Activated T-helper 9 cell treated with anti-CD3 and anti-CD28 coated beads, Interleukin-2, amount 50 U/mL, for 16 hours (primary cell): ENCODE measurements around the gene CSMD2.

Experiments used
- DNase-seq: peaks from one replicate; pipeline ENCODE4 v3.0.0-alpha.2; 2020; ENCODE audit warnings: low read depth

The CSMD2 gene

GRCh38 chr1:33997127-33998036 lies 167.6 kb downstream of the CSMD2 start:
- DNase-seq: no peak

DNA sequence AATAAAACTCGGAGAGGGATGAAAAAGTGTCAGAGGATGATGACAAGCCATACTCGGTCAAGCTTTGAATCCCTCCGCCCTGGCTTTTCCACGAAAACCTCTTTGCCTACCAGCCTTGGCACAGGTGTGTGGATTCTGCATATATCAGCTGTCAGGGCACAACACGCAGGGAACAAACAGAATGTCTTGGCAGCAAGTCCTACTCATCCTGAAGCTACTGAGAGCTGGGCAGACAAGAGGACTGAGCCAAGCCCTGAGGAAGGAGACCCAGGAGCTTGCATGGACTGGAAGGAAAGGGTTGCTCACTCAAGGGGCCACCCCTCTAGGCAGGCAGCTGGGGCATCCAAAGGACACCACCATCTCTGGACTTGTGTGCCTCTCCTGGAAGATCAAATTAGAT lies 168.7 kb downstream of the CSMD2 start:
- DNase-seq: no peak

DNA sequence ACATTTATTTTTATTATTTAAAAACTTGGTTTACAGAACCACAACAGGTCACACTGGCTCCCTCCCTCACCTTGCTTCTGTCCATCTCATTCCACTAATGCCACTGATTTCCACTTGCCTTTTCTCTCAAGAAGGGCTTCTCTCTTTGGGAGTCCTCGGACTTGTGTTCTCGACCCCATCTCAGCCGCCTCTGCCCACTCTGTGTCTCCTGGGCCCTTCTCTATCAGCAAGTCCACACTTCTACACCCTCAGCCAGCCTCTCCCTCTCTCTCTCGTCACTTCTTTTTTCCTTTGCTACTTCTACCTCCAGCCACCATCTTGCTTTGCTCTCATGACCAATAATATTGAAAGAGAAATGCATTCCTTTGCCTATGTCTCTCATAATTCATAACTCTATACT lies 171.7 kb downstream of the CSMD2 start:
- DNase-seq: no peak

DNA sequence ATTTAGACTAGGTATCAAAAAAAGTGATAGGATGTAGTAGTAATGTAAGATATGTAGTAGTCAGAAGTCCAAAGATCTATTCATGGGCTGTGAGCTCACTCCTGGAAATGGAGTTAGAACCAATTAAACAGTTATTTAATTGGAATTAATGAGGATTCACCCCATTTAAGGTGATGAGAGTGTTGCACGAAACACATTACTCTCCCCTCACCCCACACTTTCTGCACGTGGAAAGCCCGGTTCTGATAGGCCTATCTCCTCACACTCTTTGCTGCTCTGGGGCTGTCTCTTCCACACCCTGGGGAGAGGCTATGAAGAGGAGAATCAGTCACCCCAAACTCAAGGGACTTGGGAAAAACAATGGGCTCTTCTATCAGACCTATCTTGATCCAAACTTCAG lies 174.7 kb downstream of the CSMD2 start:
- no peak for DNase-seq

DNA sequence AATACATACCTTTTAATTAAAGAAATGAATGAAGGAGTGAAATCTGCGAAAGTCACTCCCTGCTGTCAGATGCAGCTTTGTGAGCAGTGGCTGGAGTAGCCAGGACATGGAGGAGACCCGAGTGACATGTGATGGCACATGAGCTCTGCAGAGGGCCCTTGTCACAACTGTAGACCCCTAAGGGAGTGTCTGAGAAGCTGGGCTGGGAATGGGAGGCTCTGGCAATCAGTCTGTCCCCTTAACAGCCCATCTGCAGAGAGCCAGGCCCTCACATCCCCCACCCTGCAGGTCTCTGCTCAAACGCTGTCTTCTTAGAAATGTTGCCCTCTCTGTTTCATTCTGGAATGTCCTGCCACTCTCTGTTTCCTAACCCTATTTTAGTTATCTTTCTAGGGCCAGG lies 176.9 kb downstream of the CSMD2 start:
- DNase-seq: no peak

DNA sequence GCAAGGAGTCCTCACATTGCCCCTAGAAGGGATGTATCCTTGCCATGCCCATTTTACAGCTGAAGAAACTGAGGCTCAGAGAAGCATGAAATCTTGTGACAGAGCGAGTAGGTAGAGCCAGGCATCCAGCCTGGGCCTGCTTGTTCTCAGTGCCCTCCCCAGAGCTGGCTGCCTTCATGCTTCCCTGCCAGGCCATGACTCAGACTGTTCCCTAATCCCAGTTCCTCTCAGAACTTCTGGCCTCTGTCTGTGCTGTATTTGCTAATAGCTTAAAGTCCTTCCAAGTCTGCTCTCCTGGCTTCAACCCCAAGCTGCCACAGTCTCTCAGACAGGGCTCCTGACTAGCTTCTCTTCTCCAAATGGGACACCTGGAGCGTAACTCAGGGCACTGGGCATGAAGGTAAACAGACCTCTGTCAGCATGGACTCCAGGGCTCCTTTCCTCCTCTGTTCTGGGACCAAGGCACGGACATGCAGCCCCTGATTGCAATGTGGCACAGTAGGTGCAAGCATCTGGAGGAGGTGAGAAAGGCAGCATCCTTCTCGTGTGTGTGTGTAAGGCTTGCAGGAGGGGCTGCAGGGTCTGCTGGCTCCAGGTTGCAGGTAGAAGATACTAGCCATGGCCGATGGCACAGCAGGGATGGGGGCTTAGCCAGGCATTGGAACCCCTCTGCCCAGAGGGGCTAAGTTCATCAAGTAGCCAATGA lies 178.5 kb downstream of the CSMD2 start:
- DNase-seq: no peak

DNA sequence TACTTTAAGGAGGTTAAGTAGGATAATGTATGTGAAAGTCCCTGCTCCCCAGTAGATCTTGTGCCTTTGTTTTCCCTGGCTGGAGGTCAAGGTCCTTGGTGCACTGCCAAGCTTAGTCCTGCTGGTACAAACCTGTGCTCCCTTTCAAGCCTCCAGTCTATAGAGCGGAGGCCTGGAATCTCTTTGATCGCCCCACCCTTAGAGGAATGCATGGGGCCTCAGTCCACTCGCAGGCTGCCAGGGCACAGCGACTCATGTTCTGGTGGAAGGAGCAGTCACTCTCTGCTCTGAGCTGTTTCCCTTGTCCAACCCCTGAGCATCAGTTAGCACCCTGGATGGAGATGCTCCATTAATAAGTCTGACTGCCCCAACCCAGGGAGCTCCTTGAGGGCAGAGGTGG lies 179.4 kb downstream of the CSMD2 start:
- no peak for DNase-seq

- no peak for DNase-seq
These were observed 180.0 kb downstream of the CSMD2 start for GRCh38 chr1:33984906-33985565.

DNA sequence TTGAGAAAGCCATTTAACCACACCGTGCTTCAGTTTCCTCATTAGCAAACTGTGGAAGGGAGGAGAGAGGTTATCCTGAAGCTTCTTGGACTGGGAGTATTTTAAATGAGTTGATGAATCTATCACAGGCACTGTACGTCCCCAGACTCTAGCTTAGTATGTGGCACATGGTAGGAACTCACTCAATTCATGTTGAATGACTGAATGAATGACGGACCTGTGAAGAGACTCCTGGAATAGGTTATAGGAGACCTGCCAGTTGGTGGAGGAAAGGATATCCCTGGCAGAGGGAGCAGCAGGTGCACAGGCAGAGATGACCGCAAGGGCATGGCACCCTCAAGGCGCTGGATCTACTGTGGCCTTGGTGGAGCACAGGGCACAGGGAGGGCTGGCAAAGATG lies 182.6 kb downstream of the CSMD2 start:
- no peak for DNase-seq

- DNase-seq: no peak
These were observed 185.7 kb downstream of the CSMD2 start for GRCh38 chr1:33979341-33979740.

GRCh38 chr1:33975961-33976360 lies 189.1 kb downstream of the CSMD2 start:
- no peak for DNase-seq

- no peak for DNase-seq
These were observed 191.1 kb downstream of the CSMD2 start for GRCh38 chr1:33973799-33974545.

DNA sequence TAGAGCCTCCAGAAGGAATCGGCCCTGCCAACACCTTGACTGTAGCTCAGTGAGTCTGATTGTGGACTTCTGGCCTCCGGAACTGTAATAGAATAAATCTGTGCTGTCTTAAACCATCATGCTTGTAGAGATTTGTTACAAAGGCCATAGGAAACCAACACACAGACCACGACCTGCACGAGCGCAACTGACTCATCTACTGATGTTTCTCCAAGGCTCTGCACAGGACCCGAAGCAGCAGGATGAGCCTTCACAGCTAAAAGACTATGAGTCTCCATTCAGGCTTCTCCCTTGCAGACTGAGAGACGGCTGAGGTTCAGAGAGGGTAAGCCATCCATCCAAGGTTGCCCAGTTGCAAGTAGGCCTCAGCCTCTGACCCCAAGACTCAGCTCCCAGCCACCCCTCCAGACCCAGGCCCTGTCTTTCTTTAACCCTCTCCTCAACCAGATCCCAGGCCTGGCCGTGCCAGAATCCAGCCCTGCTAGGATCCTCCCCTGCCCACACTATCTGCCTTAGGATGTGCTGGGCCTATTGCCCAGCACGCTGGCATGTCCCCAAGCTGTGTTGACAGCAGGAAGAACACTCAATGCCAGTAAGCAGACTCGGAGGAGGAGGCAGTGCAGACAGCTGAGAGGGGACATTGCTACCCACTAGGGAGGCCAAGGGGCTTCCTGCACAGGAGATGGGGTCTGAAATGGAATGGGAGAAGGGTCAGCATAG lies 192.2 kb downstream of the CSMD2 start:
- DNase-seq: no peak

DNA sequence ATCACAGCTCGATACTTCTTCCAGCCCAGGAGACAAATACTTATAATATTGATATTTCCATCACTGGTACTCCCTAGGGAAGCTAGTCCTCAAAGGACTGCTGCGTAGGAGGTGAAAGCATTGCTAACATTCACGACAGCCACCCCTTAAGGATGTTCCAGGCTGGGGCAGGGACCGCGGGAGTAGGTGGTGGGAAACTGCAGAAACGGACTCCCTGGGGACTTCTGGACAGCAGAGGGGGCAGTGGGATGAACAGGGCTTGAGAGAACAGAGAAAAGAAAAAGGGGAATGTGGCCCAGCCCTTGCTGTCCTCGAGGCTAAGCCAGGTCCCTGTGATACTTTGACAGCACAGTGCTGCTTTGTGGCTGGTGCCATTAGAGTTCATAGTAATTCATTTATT lies 193.1 kb downstream of the CSMD2 start:
- no peak for DNase-seq

DNA sequence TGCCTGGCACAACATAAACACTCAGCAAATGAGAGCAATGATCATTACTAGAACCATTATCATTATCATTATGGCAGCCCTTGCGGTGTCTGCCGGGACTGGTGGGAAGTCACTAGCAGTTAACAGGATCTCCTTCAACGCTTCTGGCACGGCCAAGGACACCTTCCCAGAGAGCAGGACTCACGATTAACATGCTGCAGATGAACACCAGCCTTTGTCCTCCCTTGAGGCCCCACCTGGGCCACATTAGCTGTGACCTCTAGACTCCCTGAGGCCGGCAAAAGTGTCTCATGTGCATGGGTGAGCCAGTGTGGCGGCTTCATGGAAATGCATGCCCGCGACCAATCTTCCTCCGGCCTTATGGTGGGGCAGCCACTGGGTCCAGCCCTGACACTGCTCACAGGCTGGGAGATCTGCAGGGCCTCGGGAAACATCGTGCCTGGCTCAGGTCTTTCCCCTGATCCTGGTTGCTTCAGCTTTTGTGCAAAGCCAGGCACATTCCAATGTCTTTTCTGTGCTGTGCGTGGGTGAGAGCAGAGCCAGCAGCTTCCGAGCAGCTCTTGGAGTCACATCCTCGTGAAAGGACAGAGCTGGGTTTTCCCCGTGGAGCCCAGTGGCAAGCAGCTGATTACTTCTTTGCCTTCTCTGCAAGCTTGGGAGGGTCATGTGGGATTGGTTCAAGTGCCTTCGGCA lies 193.9 kb downstream of the CSMD2 start:
- no peak for DNase-seq

DNA sequence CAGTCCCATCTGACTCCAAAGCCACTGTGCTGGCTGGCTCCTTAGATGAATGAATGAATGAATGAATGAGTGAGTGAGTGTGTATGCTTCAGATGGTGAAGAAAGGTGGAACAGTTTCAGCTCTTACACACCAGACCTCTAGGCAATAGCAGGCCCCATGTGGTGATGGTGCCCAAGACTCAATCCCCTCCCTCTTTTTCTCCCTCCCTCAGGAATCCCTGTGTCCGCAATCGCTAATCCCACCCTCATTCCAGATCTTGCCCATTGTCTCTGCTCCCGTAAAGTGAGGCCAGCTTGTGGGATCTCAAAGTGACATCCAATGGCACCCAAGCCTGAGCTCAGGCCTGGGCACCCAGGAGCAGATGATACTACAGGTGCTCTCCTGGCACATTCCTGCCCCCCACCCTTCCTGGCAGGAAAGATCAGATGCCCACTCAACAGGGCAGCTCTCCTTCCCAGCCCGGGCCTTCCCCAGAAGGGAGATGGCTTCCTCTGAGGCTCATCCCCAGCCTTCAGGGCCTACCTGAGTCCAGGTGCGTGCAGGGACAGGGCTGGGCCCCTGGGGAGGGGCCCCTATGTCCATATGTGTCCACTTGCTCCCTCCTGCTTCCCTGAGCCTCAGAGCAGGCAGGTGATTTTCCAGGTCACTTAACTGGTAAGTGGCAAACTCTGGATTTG lies 194.7 kb downstream of the CSMD2 start:
- no peak for DNase-seq

GRCh38 chr1:33966346-33967141 lies 198.5 kb downstream of the CSMD2 start:
- no peak for DNase-seq

DNA sequence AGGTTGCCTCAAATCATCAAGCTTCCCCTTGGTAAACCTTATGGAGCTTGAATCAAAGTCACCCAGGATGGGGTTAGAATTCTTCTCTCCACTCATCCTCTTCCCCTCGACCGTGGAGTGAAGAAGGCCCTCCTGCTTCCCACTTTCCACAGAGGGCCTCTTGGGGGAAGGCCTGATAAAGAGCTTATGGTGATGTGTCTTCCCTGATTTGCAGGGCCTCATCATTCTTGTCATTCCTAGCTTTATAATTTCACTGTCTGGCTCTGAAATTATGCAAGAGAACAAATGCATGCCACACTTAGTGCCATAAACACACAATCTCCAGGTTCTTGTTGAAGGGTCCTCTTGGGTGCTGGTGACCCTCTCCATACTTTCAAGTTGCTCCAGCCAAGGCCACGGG lies 199.9 kb downstream of the CSMD2 start:
- no peak for DNase-seq

DNA sequence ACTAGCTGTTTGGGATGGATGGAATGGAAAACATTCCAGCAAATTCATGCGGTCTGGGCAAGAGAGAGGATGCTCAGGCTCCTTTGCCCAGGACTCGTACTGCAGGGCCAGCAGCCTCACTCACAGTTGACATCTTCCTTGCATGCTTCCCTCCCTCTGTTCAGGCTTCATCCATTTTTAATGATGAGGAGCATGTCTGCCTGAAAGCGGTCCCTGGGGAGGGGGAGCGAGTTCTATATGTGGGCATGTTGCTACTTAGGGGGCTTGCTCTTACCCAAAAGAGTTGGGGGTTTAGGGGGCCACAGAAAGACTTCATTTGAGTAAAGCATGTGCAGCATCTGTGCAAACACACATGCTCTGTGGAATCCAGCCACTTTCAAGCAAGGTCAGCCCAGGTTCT lies 203.0 kb downstream of the CSMD2 start:
- no peak for DNase-seq
